Liver (tissue), 3 donors: ENCODE data around the gene GOLGA7B.

ENCODE experiments used
- CTCF ChIP-seq: fragments of 150-350 bp; IDR thresholded peaks from 2 replicates; pipeline ENCODE4 v1.5.1; 2017; ENCODE audit warnings: improper control_type of control experiment, low read depth, low read length; ENCODE audit not compliant: missing input control
- FOXA1 ChIP-seq: IDR thresholded peaks from 2 replicates; pipeline ENCODE4 v1.6.1; 2016; ENCODE audit warnings: antibody characterized with exemption
- HNF4A ChIP-seq, 2 donors: conservative IDR thresholded peaks; 2 replicates each; pipeline ENCODE4 v1.6.1; 2016; ENCODE audit warnings: antibody characterized with exemption in 2 of 2, mild to moderate bottlenecking in 2 of 2
- JUND ChIP-seq, 2 donors: IDR thresholded peaks; 2 replicates each; pipeline ENCODE4 v1.6.1; 2016; ENCODE audit warnings: antibody characterized with exemption in 2 of 2
- MAX ChIP-seq: IDR thresholded peaks from 2 replicates; pipeline ENCODE4 v1.6.1; 2016; ENCODE audit warnings: antibody characterized with exemption
- REST ChIP-seq: IDR thresholded peaks from 2 replicates; pipeline ENCODE4 v1.6.1; 2016; ENCODE audit warnings: antibody characterized with exemption, mild to moderate bottlenecking
- YY1 ChIP-seq: IDR thresholded peaks from 2 replicates; pipeline ENCODE4 v1.6.1; 2016; ENCODE audit warnings: antibody characterized with exemption, mild to moderate bottlenecking
- donor health status: healthy.
- donor health status: healthy.

GRCh38 chr10:97907211-97907610 is 57.6 kb downstream of the GOLGA7B start:
- TF ChIP-seq JUND (IDR thresholded peaks at IDR 0.05) (no peak), YY1 (no peak), CTCF (no peak), HNF4A (conservative IDR thresholded peaks at IDR 0.05) (no peak), MAX (no peak), REST (no peak), FOXA1 (no peak)
